Esophagus squamous epithelium (tissue), 4 donors: ENCODE data around the gene MSANTD1.

Experiments
- CTCF ChIP-seq, 6 experiments: fragments of 450-650 bp in 4 of 6; fragments of 200-600 bp in 2 of 6; sonication (generic) in 2 of 6; IDR thresholded peaks; one replicate each; pipeline ENCODE4 v1.5.1; 2016 to 2019; ENCODE audit warnings: antibody characterized with exemption in 6 of 6, mild to moderate bottlenecking in 4 of 6, moderate library complexity in 4 of 6
- POLR2A ChIP-seq, 4 donors: fragments of 450-650 bp; IDR thresholded peaks; one replicate each; pipeline ENCODE4 v1.6.1; 2017; ENCODE audit warnings: antibody characterized with exemption in 4 of 4, mild to moderate bottlenecking in 4 of 4, moderate library complexity in 3 of 4

GRCh38 chr4:3207531-3208037 lies 41.4 kb upstream of the MSANTD1 start:
- no peak for TF ChIP-seq CTCF (IDR thresholded peaks at IDR 0.05)
- TF ChIP-seq POLR2A (IDR thresholded peaks at IDR 0.05): no peak
